ENCODE data around the gene MRTFA. TPM values are rescaled to one million over a fixed set of nuclear protein-coding genes. Genes with fewer than 3 reads are reported as not detected.
A peak's percentile ranks its signal among the peaks of the same experiment; 100 is the strongest.

Gene MRTFA
- total RNA-seq, 1 experiment from 2014 or later = 28.0 TPM

- peak overlapping the region; percentile 37 for H3K4me2 ChIP-seq (ENCODE audit: low read length)
- H3K4me3 ChIP-seq (replicated peaks in 1 of 2; ENCODE audit: low read depth in 1 of 2, low read length in 2 of 2) = no peak overlapping the region
- no peaks in the 10 kb centered on the region for H3K36me3 ChIP-seq (ENCODE audit: control insufficient read depth in 1 of 2, insufficient read depth in 2 of 2, low read length in 2 of 2)
- no peak overlapping the region for H3K27ac ChIP-seq (ENCODE audit: low read depth, low read length)
- DNase-seq (ENCODE audit: low read depth, low spot score) (no peak), ATAC-seq (peak; percentile 44; the same call in 1 of the 2 replicates)
- RAD21 ChIA-PET (ENCODE audit: low non-redundant PET in 1 of 2, low total read pairs in 2 of 2, uncharacterized antibody in 2 of 2, unreplicated experiment in 2 of 2) = interaction anchor here in 1 of 2 experiments (0.7 kb wide), 1 partner anchor 424 kb away, joined by 3 read pairs; no protein-coding TSS in a partner anchor
- no peaks in the 10 kb centered on the region for H3K9me3 ChIP-seq (ENCODE audit: control insufficient read depth in 1 of 2, insufficient read depth in 1 of 2, low read depth in 1 of 2, low read length in 2 of 2)
- POLR2A ChIA-PET = no interaction called here
- H4K20me1 ChIP-seq (ENCODE audit: insufficient read depth) = no peaks in the 10 kb centered on the region
- BruUV-seq (replicated peaks) = no TSS peak
- H3K9me2 ChIP-seq (ENCODE audit: insufficient read depth) = no peaks in the 10 kb centered on the region
- H3K9ac ChIP-seq (ENCODE audit: low read length) = no peak overlapping the region
- H3K27me3 ChIP-seq (ENCODE audit: insufficient read depth, low read length) = no peaks in the 10 kb centered on the region
- no peak for TF ChIP-seq REST (IDR thresholded peaks at IDR 0.05; ENCODE audit: low read depth)
- TF ChIP-seq ZNF274 (IDR thresholded peaks at IDR 0.05; ENCODE audit: low read depth, low read length) = no peak
- TF ChIP-seq POLR2AphosphoS5 (IDR thresholded peaks at IDR 0.05; ENCODE audit: low read depth, low read length) = no peak
- TF ChIP-seq EZH2 (IDR thresholded peaks at IDR 0.05) = no peak
- no peak for TF ChIP-seq SP1 (IDR thresholded peaks at IDR 0.05; ENCODE audit: low read depth)
- TF ChIP-seq JUND (IDR thresholded peaks at IDR 0.05) = no peak
- no peak for TF ChIP-seq CTCF (IDR thresholded peaks at IDR 0.05 in 2 of 3, conservative IDR thresholded peaks at IDR 0.05 in 1 of 3; ENCODE audit: borderline replicate concordance in 1 of 3, insufficient read depth in 1 of 3, low read depth in 2 of 3, low read length in 2 of 3)
- TF ChIP-seq SRF (IDR thresholded peaks at IDR 0.05; ENCODE audit: low read depth) = no peak
- TF ChIP-seq ELF1 (IDR thresholded peaks at IDR 0.05; ENCODE audit: borderline replicate concordance, low read depth) = no peak
- TF ChIP-seq EGR1 (IDR thresholded peaks at IDR 0.05; ENCODE audit: low read depth) = no peak
- no peak for TF ChIP-seq YY1 (IDR thresholded peaks at IDR 0.05; ENCODE audit: extremely low read depth, insufficient replicate concordance, low read depth, low read length)
- TF ChIP-seq EZH2phosphoT487 (IDR thresholded peaks at IDR 0.05; ENCODE audit: borderline replicate concordance) = no peak
- TF ChIP-seq TCF7L2 (IDR thresholded peaks at IDR 0.05; ENCODE audit: borderline replicate concordance, extremely low read depth, insufficient read depth, insufficient read length) = no peak
- no peak for TF ChIP-seq ZBTB33 (IDR thresholded peaks at IDR 0.05; ENCODE audit: extremely low read depth, insufficient replicate concordance, low read length)
- TF ChIP-seq, protein P1, sequence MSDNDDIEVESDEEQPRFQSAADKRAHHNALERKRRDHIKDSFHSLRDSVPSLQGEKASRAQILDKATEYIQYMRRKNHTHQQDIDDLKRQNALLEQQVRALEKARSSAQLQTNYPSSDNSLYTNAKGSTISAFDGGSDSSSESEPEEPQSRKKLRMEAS (IDR thresholded peaks at IDR 0.05) = no peak
- TF ChIP-seq ATF3 (IDR thresholded peaks at IDR 0.05) = no peak
- no peak for TF ChIP-seq POLR2A (IDR thresholded peaks at IDR 0.05; ENCODE audit: borderline replicate concordance, extremely low read depth, insufficient read depth, insufficient read length)
- intact Hi-C loops (cut with micrococcal nuclease) = loop anchor here (10.0 kb wide), 1 partner anchor 267 kb away; no protein-coding TSS in a partner anchor
- H3K4me1 ChIP-seq (ENCODE audit: control insufficient read depth in 1 of 2, insufficient read depth in 2 of 2, low read length in 2 of 2) = peaks cover 0 to 14% of the 10 kb centered on the region in 2 experiments; a peak in 2 of 4 replicates
- CTCF ChIA-PET = no interaction called here
- H3K79me2 ChIP-seq (ENCODE audit: insufficient read depth, low read length) = peaks cover 26% of the 10 kb centered on the region
- H2AFZ ChIP-seq (ENCODE audit: low read depth, low read length, poor library complexity, severe bottlenecking) = no peak overlapping the region
Observed at GRCh38 chr22:40377931-40378330, 258.6 kb downstream of the MRTFA start.
